ENCODE measurements around the gene CDC42BPA.

GRCh38 chr1:227357927-227358302 is 39.6 kb upstream of the CDC42BPA start:
- no peak for TF ChIP-seq CEBPB (IDR thresholded peaks at IDR 0.05; ENCODE audit: low read depth, low read length)
- no peak for TF ChIP-seq CTCF (IDR thresholded peaks at IDR 0.05; ENCODE audit: control extremely low read depth in 1 of 3, insufficient read depth in 1 of 3, low read depth in 1 of 3, low read length in 3 of 3)
- TF ChIP-seq POLR2A (IDR thresholded peaks at IDR 0.05; ENCODE audit: control extremely low read depth in 1 of 2, low read depth in 2 of 2, low read length in 2 of 2), result no peak
- no peak for TF ChIP-seq EZH2 (IDR thresholded peaks at IDR 0.05; ENCODE audit: low read depth, low read length, severe bottlenecking)
- TF ChIP-seq BCL11A (IDR thresholded peaks at IDR 0.05; ENCODE audit: low read depth in 2 of 2, low read length in 2 of 2), result no peak
- TF ChIP-seq KDM1A (IDR thresholded peaks at IDR 0.05; ENCODE audit: borderline replicate concordance, low read length), result no peak
- no peak for TF ChIP-seq JUND (IDR thresholded peaks at IDR 0.05; ENCODE audit: low read length)
- no peak for TF ChIP-seq POLR2AphosphoS5 (IDR thresholded peaks at IDR 0.05; ENCODE audit: low read depth, low read length)
- TF ChIP-seq TCF12 (IDR thresholded peaks at IDR 0.05; ENCODE audit: low read depth, low read length), result no peak

Measured in H1 (cell line).